Measurements from ENCODE around the gene PLTP. TPM values are rescaled to one million over a fixed set of nuclear protein-coding genes. Genes with fewer than 3 reads are reported as not detected.

Gene PLTP
- total and polyA plus RNA-seq, 2 donors (not counting 3 experiments of a cell fraction or from before 2014, with no cell fraction given): 62.1 to 118 TPM

GRCh38 chr20:45924391-45925261 lies 12.7 kb upstream of the PLTP start:
- dilution Hi-C loops (cut with MboI; ENCODE audit: extremely low pct_ligation_motif_present, low sequenced_read_pairs) (no loop called here), intact Hi-C loops (cut with micrococcal nuclease) (no loop called here)
- Histone ChIP-seq H3K27ac (ENCODE audit: insufficient read depth, low read depth, low read length) (no peak overlapping the region), H3K4me1 (ENCODE audit: control insufficient read depth, extremely low read depth, insufficient read depth, low read length) (peaks cover 14% of the 10 kb centered on the region), H3K79me2 (ENCODE audit: control insufficient read depth, insufficient read depth, low read length) (no peaks in the 10 kb centered on the region), H2AFZ (ENCODE audit: low read depth, low read length) (peak overlapping the region; percentile 72), H3K36me3 (ENCODE audit: control insufficient read depth in 2 of 2, extremely low read depth in 1 of 2, insufficient read depth in 2 of 2, low read length in 2 of 2) (no peaks in the 10 kb centered on the region), H3K9me1 (replicated peaks; ENCODE audit: control insufficient read depth, extremely low read depth, insufficient read depth, low read length) (no peaks in the 10 kb centered on the region), H3K9me3 (replicated peaks; ENCODE audit: control insufficient read depth, insufficient read depth, low read length) (no peaks in the 10 kb centered on the region), H4K20me1 (replicated peaks; ENCODE audit: control insufficient read depth, extremely low read depth, insufficient read depth, low read length) (no peaks in the 10 kb centered on the region), H3K4me2 (ENCODE audit: insufficient read depth, low read length) (peak overlapping the region; percentile 30), H3K4me3 (replicated peaks in 1 of 3; ENCODE audit: insufficient read depth in 1 of 3, low read depth in 1 of 3, low read length in 3 of 3) (peak overlapping the region in 1 of 3 experiments; percentile 2), H3K27me3 (ENCODE audit: control insufficient read depth in 2 of 2, insufficient read depth in 2 of 2, low read length in 2 of 2) (no peaks in the 10 kb centered on the region), H3K9ac (replicated peaks; ENCODE audit: extremely low read depth, insufficient read depth, low read length) (no peak overlapping the region)
- ChIA-PET CTCF (interaction anchor here (0.9 to 1.9 kb wide), 5 partner anchors 8 to 35 kb away, joined by 4 to 12 read pairs (median 6); partner anchors contain the start of genes CTSA, NEURL2, PCIF1 and PLTP), POLR2A (interaction anchor here (0.7 to 2.8 kb wide), 3 partner anchors 10 to 23 kb away, joined by 3 to 20 read pairs (median 4); partner anchors contain the start of genes PCIF1 and PLTP)
- FAIRE-seq (peak; percentile 83), DNase-seq (ENCODE audit: low read depth, low spot score) (peak; percentile 73)
- no TSS peak for BruUV-seq (replicated peaks)
- TF ChIP-seq MAX (IDR thresholded peaks at IDR 0.05; ENCODE audit: insufficient read depth, insufficient read length) (no peak), POLR2AphosphoS5 (IDR thresholded peaks at IDR 0.05; ENCODE audit: insufficient read depth, low read depth, low read length) (no peak), CTCF (IDR thresholded peaks at IDR 0.05; ENCODE audit: extremely low read depth in 1 of 2, insufficient read depth in 1 of 2, low read depth in 1 of 2, low read length in 2 of 2) (no peak), MYC (IDR thresholded peaks at IDR 0.05; ENCODE audit: low read depth, low read length) (no peak), GATA2 (IDR thresholded peaks at IDR 0.05; ENCODE audit: insufficient read depth, insufficient read length, low read depth, low read length) (no peak), EZH2 (IDR thresholded peaks at IDR 0.05; ENCODE audit: borderline replicate concordance, low read depth, low read length, severe bottlenecking) (no peak), JUN (IDR thresholded peaks at IDR 0.05; ENCODE audit: borderline replicate concordance, insufficient read depth, insufficient read length, low read depth) (no peak), POLR2A (IDR thresholded peaks at IDR 0.05; ENCODE audit: low read depth, low read length) (no peak), FOS (IDR thresholded peaks at IDR 0.05; ENCODE audit: borderline replicate concordance, insufficient read depth, low read length) (no peak)
